Endothelial cell of umbilical vein (primary cell): ENCODE measurements around the gene CTAGE15.
"Not testable (repeated sequence)": the region's sequence is repeated elsewhere in the genome, so short reads cannot be mapped to it uniquely, and the experiment has no call there.

ENCODE experiments used
- EZH2 ChIP-seq: IDR thresholded peaks from 2 replicates; pipeline ENCODE4 v1.6.1; 2012; ENCODE audit warnings: borderline replicate concordance, low read depth, mild to moderate bottlenecking, moderate library complexity, low read length, inconsistent platforms; ENCODE audit not compliant: severe bottlenecking
- FOS ChIP-seq: IDR thresholded peaks from 2 replicates; pipeline ENCODE4 v1.6.1; 2011; ENCODE audit warnings: mild to moderate bottlenecking, low read length, moderate library complexity, borderline replicate concordance; ENCODE audit not compliant: insufficient read depth
- JUN ChIP-seq: IDR thresholded peaks from 2 replicates; pipeline ENCODE4 v1.6.1; 2011; ENCODE audit warnings: borderline replicate concordance, low read depth; ENCODE audit not compliant: insufficient read length, insufficient read depth
- MYC ChIP-seq: IDR thresholded peaks from one replicate; pipeline ENCODE4 v1.6.1; 2011; ENCODE audit warnings: mild to moderate bottlenecking, low read depth, low read length
- POLR2A ChIP-seq: IDR thresholded peaks from 2 replicates; pipeline ENCODE4 v1.6.1; 2012; ENCODE audit warnings: low read depth, mild to moderate bottlenecking, control low read depth, low read length
- POLR2AphosphoS5 ChIP-seq: IDR thresholded peaks from 2 replicates; pipeline ENCODE4 v1.6.1; 2012; ENCODE audit warnings: low read depth, mild to moderate bottlenecking, control low read depth, low read length, moderate library complexity; ENCODE audit not compliant: insufficient read depth
- TF ChIP-seq, protein P1 (sequence below), 2 donors: IDR thresholded peaks; 1 replicate in 1 of 2; 2 replicates in 1 of 2; pipeline ENCODE4 v1.5.1; 2011; ENCODE audit warnings: low read length in 2 of 2, mild to moderate bottlenecking in 2 of 2, moderate library complexity in 2 of 2, control low read depth in 1 of 2, inconsistent platforms in 1 of 2, low read depth in 1 of 2; ENCODE audit not compliant: insufficient read depth in 1 of 2; ENCODE audit errors: extremely low read depth in 1 of 2
- TF ChIP-seq, protein P2 (sequence below): IDR thresholded peaks from 2 replicates; pipeline ENCODE4 v1.6.1; 2011; ENCODE audit not compliant: insufficient read depth, insufficient read length

DNA sequence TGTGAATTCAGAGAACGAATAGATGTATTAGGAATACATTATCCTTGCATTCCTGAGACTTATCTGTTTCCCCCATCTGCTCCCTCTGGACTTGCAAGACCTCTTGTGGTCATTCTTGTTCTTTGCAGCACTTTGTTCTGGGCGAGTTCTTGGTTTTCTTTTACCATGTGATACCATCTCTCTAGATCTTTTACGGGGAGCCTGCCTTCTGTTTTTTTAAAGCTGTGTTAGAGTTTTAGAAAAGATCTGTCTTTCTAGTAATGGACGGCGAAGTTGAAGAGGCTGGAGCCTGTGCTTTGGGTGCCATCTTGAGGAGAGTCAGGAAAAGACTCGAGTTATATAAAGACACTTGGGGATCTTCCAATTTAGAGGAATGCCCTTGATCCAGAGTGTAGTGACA, 8.3 kb upstream of the CTAGE15 start:
- not testable (repeated sequence) for TF ChIP-seq POLR2AphosphoS5, POLR2A, JUN, EZH2, MYC, FOS
- TF ChIP-seq, protein P1, sequence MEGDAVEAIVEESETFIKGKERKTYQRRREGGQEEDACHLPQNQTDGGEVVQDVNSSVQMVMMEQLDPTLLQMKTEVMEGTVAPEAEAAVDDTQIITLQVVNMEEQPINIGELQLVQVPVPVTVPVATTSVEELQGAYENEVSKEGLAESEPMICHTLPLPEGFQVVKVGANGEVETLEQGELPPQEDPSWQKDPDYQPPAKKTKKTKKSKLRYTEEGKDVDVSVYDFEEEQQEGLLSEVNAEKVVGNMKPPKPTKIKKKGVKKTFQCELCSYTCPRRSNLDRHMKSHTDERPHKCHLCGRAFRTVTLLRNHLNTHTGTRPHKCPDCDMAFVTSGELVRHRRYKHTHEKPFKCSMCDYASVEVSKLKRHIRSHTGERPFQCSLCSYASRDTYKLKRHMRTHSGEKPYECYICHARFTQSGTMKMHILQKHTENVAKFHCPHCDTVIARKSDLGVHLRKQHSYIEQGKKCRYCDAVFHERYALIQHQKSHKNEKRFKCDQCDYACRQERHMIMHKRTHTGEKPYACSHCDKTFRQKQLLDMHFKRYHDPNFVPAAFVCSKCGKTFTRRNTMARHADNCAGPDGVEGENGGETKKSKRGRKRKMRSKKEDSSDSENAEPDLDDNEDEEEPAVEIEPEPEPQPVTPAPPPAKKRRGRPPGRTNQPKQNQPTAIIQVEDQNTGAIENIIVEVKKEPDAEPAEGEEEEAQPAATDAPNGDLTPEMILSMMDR (IDR thresholded peaks at IDR 0.05; ENCODE audit: extremely low read depth in 1 of 2, insufficient read depth in 1 of 2, low read depth in 1 of 2, low read length in 2 of 2), result not testable (repeated sequence)
- TF ChIP-seq, protein P2, sequence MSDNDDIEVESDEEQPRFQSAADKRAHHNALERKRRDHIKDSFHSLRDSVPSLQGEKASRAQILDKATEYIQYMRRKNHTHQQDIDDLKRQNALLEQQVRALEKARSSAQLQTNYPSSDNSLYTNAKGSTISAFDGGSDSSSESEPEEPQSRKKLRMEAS, result not testable (repeated sequence)
